ENCODE measurements around the gene PMM2.

Gene PMM2

DNA sequence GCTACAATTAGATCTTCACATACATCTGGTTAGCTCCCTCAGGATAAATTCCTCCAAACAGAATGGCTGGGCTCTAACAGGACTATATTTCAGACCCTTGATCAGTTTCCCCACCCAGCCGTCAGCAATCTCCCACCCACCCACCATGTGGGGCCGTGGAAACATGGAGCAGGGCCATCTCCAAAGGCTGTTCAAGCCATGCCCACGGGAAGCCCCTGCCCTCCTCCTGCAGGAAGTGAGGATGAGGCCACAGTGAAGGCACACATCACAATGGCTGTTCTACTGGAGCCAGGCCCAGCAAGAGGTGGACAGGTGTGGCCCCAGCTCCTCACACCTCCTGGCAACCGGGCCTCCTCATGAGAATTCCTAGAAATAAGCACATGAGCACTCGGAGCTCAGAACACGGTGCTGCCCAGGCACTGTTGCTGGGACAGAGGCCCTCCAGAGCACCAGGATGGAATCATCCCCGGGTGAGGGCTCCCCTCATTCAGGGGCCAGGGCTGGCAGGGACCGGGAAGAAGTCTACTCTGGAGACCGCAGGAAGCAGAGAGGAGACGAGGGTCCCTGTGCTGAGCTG, 84.5 kb downstream of the PMM2 start, which contains the start of gene LITAFD:
LITAFD (plus strand) TSS at position 311 of the 577 bp plus-strand sequence. CDS start 2,005 bp downstream, outside the sequence.
- in situ Hi-C loops (cut with MboI; ENCODE audit: low sequenced_read_pairs) = loop anchor here (25.0 kb wide), 1 partner anchor 320 kb away; no protein-coding TSS in a partner anchor

DNA sequence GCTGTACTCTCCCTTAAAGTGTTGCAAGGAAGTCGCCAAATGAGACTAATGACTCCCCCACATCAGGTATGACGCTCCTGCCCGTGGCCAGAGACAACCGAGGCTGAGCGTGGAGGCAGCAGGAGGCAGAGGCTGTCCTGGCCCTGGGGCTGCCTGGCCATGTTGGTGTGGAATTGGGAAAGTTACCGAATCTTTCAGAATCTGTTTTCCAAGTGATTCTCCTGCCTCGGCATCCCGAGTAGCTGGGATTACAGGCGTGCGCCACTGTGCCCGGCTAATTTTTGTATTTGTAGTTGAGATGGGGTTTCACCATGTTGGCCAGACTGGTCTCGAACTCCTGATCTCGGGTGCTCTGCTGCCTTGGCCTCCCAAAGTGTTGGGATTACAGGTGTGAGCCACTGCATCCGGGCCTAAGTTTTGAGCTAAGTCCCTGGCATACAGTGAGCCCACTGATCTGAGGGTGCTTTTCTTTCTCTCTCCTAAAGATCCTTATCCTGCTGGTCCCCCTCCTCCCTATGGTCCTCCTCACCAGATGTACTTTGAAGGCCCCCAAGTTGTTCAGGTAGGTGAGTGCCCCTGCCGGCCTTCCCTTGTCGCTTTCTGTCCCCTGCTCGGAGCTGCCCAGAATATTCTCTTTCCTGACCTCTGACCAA, 85.2 kb downstream of the PMM2 start:
- in situ Hi-C loops (cut with MboI; ENCODE audit: low sequenced_read_pairs) = loop anchor here (25.0 kb wide), 1 partner anchor 321 kb away; no protein-coding TSS in a partner anchor

DNA sequence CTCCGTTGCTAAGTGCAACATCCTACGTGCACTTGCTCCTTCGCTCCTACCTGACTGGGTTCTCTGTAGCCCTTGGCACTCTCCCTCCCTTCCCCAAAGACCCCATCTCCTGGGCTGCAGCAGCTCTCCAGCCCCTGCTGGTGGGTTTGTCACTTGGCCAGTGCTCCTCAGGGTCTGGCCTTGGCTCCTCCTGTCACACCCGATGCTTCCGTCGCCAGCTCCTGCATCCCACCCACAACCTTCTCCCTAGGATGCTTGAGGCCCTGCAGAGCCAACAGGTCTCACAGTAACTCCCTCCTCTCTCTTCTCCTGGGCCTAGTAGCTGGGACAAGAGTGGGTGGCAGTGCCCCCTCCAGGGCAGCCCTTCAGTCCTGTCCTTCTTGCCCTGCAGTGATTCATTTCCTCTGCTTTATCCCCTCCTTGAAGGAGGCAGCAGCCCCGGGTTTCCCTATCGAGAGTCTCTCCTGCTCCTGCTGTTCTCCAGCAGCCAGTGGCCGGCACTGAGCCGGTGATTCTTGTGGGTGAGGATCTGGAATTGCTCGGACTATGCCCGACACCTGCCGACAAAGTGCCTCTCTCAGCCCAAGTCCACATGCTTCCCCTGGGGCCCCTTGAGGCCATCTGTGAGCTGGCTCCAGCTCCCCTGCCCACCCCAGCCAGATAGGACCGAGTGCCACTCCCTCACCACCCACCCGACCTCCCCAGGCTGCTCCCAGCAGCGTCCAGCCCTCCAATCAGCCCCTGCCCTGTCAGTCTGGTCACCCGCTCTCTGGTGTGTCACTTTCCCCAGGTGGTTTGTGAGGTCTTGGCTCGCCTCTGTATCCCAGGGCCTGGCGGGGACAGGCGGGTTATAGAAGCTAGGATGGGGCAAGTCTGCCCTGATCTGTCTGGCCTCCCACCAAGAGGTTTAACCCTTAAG, 88.3 kb downstream of the PMM2 start:
- in situ Hi-C loops (cut with MboI; ENCODE audit: low sequenced_read_pairs) = loop anchor here (25.0 kb wide), 1 partner anchor 324 kb away; no protein-coding TSS in a partner anchor

DNA sequence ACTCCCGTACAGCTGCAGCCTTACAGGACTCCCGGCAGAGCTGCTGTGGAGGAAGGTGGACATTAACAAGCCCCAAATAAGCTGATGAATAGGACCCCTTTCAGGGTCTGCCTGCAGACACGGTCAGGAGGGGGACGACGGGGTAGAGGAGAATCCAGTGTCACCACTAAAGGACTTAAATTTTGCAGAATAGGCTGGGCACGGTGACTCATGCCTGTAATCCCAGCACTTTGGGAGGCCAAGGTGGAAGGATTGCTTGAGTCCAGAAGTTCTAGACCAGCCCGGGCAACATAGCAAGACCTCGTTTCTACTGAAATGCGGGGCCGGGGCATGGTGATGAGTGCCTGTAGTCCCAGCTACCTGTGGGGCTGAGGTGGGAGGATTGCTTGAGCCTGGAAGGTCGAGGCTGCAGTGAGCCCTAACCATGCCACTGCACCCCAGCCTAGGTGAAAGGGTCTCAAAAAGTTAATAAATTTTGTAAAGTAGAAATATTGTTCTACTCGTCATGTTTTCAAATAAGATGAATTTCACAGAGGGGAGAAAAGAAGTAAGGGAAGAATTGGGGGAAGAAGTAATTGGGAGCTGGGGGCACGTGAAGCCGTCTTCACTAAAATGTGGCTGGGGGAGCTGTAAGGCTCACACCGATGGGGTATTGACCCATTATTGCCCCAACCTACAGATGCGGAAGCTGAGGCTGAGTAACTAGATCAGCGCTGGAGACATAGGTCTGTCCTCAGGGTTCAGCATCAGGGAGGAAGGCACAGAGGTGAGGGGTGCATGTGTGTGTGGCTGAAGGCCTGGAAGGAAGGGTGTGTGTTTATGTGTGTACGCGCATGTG, 89.2 kb downstream of the PMM2 start:
- in situ Hi-C loops (cut with MboI; ENCODE audit: low sequenced_read_pairs) = loop anchor here (25.0 kb wide), 1 partner anchor 325 kb away; no protein-coding TSS in a partner anchor

DNA sequence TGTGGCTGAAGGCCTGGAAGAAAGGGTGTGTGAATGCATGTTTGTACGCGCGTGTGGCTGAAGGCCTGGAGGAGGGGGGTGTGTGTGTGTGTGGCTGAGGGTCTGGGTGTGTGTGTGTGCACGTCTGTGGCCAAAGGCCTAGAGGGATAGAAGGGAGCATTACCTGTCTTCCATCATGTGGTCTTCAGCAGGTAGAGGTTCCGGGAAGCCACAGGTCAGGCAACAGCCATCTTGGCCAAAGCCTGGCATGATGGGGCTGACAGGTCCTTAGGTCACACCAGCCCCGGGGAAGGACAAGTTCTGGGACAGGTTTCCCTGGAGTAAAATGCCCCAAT, 89.8 kb downstream of the PMM2 start:
- in situ Hi-C loops (cut with MboI; ENCODE audit: low sequenced_read_pairs) = loop anchor here (25.0 kb wide), 1 partner anchor 325 kb away; no protein-coding TSS in a partner anchor

DNA sequence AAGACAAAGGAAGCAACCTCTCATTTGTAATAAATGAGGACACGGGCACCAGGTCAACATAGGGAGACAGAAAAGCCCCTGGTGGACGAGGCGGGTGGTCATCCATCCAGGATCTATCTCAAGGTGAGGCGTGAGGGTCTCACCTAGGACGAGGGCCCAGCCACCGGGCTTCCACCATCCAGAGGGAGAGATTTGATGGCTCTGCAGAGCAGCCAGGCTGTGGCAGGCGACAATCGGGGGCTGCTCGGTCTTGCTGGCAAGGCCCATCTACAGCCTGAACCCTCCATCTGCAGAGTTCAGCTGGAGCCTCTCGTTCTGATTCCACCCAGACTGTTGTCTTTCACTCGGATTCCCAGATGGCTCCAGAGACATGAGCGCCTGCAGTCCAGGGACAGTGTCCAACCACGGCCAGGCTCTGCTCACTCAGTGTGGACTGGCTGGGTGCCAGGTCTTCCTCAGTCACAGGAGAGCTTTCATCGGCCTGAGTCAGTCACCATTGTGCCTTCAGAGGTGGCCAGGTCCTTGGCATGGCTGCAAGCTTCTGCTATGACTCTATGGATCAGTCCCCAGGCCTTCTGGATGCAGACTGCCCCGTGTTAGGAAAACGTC, 90.4 kb downstream of the PMM2 start:
- in situ Hi-C loops (cut with MboI; ENCODE audit: low sequenced_read_pairs) = loop anchor here (25.0 kb wide), 1 partner anchor 326 kb away; no protein-coding TSS in a partner anchor

DNA sequence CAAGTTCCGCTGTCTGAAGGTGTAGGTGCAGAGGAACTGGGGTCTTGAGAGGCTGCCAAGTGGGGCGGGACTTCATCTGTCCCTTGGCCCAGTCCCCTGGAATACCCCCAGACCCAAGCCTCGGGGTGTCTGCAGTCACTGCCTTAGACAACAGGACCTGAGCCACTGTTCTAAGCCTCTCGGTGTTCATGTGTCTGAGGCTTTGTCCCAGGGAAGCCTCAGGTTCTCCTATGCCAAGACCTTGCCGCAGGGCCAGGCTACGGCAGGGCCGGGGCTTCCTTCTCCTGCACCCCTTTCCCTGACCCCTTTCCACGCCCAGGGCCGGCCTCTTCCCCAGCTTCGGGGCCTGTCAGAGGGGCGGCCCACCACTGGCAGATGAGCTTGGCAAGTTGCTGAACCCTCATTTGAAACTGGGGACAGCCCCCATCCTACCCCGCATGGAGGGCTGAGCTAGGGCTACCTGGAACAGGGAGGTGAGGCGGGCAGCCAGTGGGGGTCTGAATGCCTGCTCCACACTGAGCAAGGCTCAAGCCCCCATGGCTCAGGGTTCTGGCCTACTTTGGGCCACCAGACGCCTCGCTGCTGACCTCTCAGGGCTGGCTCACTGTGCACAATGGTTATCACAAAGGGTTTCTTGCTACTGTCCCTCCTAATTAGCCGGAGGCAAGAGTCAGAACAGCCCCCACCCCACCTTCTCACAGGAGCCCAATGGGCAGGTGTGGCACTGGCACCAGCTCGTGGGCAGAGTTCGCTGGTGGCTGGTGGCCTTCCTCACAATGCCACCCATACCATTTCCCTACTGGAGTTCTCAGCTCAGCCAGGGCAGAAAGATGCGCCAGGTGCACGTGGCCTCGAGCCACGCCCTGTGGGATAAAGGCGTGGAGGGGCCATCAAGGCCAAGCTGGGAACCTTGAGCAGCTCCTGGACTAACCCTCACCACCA, 91.6 kb downstream of the PMM2 start:
- in situ Hi-C loops (cut with MboI; ENCODE audit: low sequenced_read_pairs) = loop anchor here (25.0 kb wide), 1 partner anchor 327 kb away; no protein-coding TSS in a partner anchor

DNA sequence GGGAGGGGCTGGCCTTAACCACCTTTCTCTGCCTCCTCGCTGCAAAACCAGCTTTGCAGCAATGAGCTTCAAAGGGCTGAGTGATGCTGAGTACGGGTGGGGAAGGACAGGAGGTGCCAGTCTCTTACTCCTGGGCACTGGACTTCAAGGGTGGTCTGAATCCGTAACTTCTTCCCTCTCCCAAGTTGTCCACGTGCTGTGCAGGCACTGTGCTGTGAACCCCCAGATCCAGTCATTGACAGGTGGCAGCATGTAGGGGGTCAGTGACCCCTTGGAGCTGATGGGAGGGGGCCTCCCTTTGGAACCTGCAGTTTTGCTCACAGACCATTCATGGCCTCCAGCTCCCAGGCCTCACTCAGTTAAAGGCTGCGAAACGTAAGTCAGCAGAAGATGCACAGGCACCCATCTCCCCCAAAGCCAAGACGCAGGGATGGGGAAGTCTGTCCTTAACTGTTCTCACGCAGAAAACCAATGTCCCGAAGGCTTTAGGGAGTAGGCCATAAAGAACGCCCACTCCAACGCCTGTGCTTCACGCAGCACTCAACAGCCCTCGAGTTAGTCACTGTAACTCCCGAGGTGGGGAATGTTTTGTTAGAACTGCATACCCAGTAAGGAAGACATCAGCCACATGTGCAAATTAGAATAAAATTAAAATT, 92.4 kb downstream of the PMM2 start:
- in situ Hi-C loops (cut with MboI; ENCODE audit: low sequenced_read_pairs) = loop anchor here (25.0 kb wide), 1 partner anchor 328 kb away; no protein-coding TSS in a partner anchor

DNA sequence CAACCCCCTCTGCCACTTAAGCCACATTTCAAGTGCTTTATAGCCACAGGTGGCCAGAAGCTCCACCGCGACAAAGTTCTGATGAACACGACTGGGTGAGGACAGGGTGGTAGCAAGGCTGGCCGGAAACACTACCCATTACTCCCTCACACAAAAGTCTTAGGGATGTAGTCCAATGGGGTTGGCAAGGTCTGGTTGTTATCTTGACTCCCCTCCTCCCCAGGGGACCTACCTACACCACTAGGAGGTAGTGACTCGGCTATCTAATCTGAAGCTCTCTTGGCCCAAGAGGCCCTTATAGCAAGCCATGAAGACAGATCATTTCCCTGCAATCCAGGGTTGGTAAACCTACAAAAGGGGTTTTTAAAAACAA, 92.9 kb downstream of the PMM2 start:
- in situ Hi-C loops (cut with MboI; ENCODE audit: low sequenced_read_pairs) = loop anchor here (25.0 kb wide), 1 partner anchor 328 kb away; no protein-coding TSS in a partner anchor

DNA sequence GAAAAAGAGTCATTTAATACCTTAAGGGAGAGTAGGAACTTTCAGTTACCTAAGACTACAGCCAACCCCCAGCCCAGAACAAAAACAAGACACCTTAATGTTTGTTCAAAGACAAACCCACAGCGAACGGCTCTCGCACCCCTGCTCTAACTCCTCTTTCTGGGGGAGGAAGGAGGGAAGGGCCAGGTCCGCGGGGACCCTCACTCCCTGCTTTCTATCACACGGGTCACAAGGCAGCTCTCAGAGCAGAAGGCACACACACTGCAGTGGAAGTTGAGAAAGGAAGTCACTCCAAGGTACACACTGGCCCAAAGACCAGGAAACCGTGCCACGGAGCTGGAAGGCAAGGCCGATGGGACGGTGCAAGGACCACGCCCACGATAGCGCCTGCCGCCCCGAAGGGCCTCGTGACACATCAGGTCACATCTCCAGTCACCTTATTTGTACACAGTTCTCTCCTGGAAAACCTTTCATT, 94.5 kb downstream of the PMM2 start:
- in situ Hi-C loops (cut with MboI; ENCODE audit: low sequenced_read_pairs) = loop anchor here (25.0 kb wide), 1 partner anchor 330 kb away; no protein-coding TSS in a partner anchor

DNA sequence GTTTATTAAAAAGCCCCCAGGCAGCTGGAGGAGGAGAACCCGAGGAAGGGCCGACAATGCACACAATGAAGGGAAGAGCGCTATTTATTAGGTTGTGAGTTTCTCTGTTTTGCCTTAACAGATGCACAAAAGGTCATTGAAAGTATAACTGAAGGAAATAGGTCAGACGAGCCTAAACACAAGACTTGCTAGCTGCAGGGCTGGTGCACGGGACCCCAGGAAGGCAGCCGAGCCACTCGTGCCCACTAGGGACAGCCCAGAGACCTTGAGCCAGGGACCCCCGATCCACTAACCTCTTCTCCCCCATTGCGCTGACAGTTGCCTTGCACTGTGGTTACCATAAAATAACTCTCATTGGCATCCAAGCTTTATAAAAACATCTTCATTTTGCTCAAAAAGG, 95.8 kb downstream of the PMM2 start:
- in situ Hi-C loops (cut with MboI; ENCODE audit: low sequenced_read_pairs) = loop anchor here (25.0 kb wide), 1 partner anchor 331 kb away; no protein-coding TSS in a partner anchor

DNA sequence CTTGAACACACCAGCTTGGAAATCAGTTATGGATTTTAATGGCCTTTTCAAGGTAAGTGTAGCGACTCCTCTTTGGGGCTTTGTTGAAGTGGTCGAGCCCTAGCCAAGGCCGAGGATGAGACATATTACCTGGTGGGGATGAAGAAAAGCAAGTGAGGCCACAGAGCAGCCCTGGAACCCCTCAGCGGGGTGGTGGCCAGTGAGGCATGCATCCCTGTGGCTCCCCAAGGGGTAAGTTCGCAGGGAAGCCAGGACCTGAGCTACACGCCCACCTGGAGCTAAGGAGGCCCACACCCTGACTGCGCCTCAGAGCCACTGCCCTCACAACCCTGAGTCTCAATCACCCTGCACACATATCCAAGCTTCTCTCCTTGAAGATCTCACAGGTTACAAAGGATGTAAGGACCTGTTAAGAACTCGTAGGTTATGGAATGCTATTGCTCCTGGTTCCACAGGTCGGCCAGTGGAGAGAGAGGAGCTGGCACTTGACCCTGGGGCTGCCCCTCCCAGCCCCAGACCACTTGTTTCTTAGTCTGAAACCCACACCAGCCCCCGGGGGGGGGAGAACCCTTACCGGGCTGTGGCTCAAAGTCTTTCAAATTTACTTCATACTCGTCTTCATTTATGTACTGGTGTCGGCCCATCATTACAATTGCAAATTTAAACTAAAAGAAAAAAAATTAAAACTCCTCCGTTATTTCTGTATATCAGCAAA, 96.5 kb downstream of the PMM2 start:
- in situ Hi-C loops (cut with MboI; ENCODE audit: low sequenced_read_pairs) = loop anchor here (25.0 kb wide), 1 partner anchor 332 kb away; no protein-coding TSS in a partner anchor

DNA sequence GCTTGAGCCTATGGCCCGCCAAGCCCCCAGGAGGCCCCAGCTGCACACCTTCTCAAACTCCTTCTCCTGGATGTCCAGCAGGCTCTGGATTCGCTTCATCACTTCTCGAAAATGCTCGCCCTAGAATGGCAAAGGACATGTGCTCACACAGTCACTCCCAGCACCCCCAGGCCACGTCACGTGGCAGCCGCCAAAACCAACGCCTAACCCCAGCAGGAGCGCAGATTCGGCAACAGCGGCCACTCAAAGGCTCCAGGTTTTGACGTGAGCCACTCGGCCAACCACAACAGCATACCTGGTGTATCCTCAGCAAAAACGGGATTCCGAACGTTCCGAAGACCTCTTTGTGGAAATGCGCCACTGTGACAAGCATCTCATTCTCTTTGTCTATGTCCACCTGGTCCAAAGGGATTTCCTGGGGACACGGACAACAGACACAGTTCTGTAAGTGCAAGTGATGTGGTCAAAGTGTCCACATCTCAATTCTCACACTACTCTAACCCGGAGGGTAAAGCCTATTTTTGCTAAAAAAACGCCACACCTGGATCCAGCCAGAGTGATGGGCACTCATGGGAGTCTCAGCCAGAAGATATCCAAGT, 97.2 kb downstream of the PMM2 start:
- in situ Hi-C loops (cut with MboI; ENCODE audit: low sequenced_read_pairs) = loop anchor here (25.0 kb wide), 1 partner anchor 333 kb away; no protein-coding TSS in a partner anchor

DNA sequence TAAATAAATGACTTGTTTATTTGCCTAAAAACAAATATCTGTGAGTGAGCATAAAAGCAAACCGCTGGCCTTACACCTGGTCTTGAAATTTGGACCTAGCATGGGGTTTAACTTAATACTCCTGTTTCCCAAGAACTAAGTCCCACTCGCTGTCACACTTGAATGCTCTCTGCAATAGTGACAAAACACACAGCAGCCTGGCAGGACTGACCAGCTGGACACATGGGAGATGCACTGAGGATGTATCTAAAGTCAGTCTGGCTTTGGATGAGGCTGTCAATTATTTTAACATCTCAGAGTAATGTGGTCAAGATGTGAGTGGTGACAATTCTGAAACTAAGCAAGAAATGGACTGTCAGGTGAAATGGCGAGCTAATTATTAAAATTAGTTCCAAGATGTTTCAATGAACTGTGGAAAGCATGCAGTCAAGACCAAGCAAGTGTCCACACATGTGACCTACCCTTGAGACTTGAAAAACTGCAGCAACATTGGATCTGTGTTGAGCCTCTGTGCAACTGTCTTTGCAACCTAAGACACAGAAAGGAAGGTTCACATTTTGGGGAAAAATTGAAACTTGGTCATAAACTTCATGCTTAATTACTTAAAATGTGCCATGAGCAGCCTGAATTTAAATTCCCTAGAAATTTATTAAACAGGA, 101.2 kb downstream of the PMM2 start:
- in situ Hi-C loops (cut with MboI; ENCODE audit: low sequenced_read_pairs) = loop anchor here (25.0 kb wide), 1 partner anchor 336 kb away; no protein-coding TSS in a partner anchor

Data from HL-60/S4 treated with phorbol 12-myristate 13-acetate at 8.2 ng/mL for 4 days and 3 days (cell line).